Measurements from ENCODE around the gene HACD1.

The HACD1 gene

GRCh38 chr10:17562614-17563013 is 54.6 kb downstream of the HACD1 start:
- TF ChIP-seq CTCF (IDR thresholded peaks at IDR 0.05; ENCODE audit: insufficient read depth, low read depth, low read length, missing control alignments), result no peak
- H3K4me3 ChIP-seq (ENCODE audit: low read depth, low read length), result no peak overlapping the region
- DNase-seq (ENCODE audit: low read depth), result no peak

- TF ChIP-seq CTCF (IDR thresholded peaks at IDR 0.05; ENCODE audit: insufficient read depth, low read depth, low read length, missing control alignments), result no peak
- DNase-seq (ENCODE audit: low read depth), result no peak
- H3K4me3 ChIP-seq (ENCODE audit: low read depth, low read length), result no peak overlapping the region
These were observed 56.1 kb downstream of the HACD1 start for GRCh38 chr10:17561111-17561510.

- H3K4me3 ChIP-seq (ENCODE audit: low read depth, low read length), result no peak overlapping the region
- TF ChIP-seq CTCF (IDR thresholded peaks at IDR 0.05; ENCODE audit: insufficient read depth, low read depth, low read length, missing control alignments), result no peak
- DNase-seq (ENCODE audit: low read depth), result no peak
These were observed 59.7 kb downstream of the HACD1 start for GRCh38 chr10:17557459-17557858.

DNA sequence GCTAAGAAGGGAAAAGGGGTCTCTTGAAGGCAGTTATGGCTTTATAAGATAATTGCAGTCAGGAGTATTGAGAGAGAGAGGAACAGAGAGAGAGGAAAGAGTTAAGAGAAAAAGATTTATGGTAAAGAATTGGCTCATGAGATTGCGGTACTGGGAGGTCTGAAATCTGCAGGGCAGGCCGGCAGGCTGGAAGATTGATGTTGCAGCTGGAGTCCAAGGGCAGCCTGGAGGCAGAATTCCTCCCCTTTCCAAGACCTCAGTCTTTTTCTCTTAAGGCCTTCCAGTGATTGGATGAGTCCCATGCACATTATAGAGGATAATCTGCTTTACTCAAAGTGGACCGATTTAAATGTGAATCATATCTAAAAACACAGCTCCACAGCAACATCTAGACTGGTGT is 68.4 kb downstream of the HACD1 start:
- no peak for TF ChIP-seq CTCF (IDR thresholded peaks at IDR 0.05; ENCODE audit: insufficient read depth, low read depth, low read length, missing control alignments)
- H3K4me3 ChIP-seq (ENCODE audit: low read depth, low read length), result no peak overlapping the region
- no peak for DNase-seq (ENCODE audit: low read depth)

- H3K4me3 ChIP-seq (ENCODE audit: low read depth, low read length), result no peak overlapping the region
- no peak for TF ChIP-seq CTCF (IDR thresholded peaks at IDR 0.05; ENCODE audit: insufficient read depth, low read depth, low read length, missing control alignments)
- no peak for DNase-seq (ENCODE audit: low read depth)
These were observed 69.0 kb downstream of the HACD1 start for GRCh38 chr10:17548162-17548561.

DNA sequence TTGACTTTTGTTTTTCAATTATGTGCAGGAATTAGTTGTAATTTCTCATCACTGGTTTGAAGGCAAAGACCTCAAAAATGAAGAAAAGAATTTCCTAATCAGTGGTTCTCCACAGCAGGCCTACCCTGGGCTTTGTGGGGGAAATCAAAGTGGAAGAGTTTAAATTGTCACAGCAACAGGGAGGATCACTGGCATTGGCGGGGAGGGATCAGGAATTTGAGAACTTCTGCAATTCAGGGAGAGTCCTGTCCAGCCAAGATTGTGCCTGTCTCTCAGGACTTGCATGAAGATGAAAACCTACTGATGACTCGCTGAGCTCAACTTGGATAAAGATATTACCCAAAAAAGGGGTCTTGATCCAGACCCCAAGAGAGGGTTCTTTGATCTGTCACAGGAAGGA is 70.1 kb downstream of the HACD1 start:
- no peak for DNase-seq (ENCODE audit: low read depth)
- H3K4me3 ChIP-seq (ENCODE audit: low read depth, low read length), result no peak overlapping the region
- TF ChIP-seq CTCF (IDR thresholded peaks at IDR 0.05; ENCODE audit: insufficient read depth, low read depth, low read length, missing control alignments), result no peak

DNA sequence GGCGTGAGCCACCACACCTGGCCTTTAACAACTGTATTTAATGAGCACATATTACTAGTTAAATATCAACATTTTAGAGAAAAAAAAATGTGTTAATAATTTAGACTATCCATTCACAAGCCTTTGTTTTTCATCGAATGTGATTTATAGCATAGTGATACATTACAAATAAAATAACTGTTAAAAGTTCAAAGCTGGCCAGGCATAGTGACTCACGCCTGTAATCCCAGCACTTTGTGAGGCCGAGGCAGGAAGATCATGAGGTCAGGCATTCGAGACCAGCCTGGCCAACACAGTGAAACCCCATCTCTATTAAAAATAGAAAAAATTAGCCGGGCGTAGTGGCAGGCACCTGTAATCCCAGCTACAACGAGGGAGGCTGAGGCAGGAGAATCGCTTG is 72.7 kb downstream of the HACD1 start:
- no peak overlapping the region for H3K4me3 ChIP-seq (ENCODE audit: low read depth, low read length)
- no peak for DNase-seq (ENCODE audit: low read depth)
- TF ChIP-seq CTCF (IDR thresholded peaks at IDR 0.05; ENCODE audit: insufficient read depth, low read depth, low read length, missing control alignments), result no peak

All from GM12865 (cell line).